GM21786 (cell line): ENCODE results near the gene NEDD4.
"Not testable (repeated sequence)": the region's sequence is repeated elsewhere in the genome, so short reads cannot be mapped to it uniquely, and the experiment has no call there.

ENCODE experiments used
- ATAC-seq: cut with Tn5 transposase; IDR thresholded peaks from one replicate; pipeline ENCODE4 v1.9.1; 2021; ENCODE audit not compliant: unreplicated experiment

The NEDD4 gene

DNA sequence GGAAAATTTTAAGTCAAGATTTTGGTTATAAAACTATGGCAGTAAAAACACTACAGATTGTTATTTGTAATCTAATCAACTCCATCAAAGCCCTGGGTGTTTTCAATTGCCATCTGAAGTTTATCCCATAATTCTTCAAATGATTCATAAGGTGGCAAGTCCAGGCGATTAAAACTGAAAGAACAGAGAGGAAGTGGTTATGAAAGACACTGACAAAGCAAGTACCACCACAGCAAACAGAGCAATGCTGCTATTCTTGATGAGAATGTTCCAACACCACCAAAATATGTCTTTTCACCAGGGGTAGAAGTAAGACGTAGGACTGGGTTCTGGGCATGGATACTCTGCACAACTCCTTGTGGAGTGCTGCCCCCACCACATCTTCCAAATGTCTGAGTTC, 163.6 kb downstream of the NEDD4 start:
- no peak for ATAC-seq

- ATAC-seq: no peak
Measured at GRCh38 chr15:55827955-55828354, 165.5 kb downstream of the NEDD4 start.

GRCh38 chr15:55827204-55827603, 166.2 kb downstream of the NEDD4 start:
- no peak for ATAC-seq

DNA sequence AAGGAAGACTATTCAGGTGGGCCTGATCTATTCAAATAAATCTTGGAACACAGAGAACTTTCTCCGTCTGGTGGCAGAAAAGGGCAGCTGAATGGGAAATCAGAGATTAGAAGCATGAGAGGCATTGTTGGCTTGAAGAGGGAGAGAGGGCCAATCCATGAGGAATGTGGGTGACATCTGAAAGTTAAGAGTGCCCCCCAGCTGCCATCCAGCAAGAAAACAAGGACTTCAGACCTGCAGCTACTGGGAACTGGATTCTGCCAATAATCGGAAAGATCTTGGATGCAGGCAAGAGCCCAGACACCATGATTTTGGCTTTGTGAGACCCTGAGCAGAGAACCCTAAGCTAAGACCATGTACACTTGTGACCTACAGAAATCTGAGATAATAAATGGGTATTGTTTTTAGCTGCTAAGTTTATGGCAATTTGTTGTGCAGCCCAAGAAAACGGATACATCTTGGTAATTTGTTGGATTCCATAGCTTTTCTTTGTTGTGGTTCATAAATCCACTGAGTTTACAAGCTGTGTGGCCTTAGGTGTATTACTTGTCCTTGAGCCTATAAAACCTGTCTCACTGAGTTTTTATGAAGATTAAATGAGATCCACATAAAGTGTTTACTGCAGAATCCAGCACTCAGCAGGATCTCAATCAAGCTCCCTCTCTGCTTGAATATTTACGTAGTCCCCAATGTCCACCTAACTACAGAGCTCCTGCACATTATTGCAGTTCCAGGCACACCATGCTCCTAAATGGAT, 168.4 kb downstream of the NEDD4 start:
- no peak for ATAC-seq

DNA sequence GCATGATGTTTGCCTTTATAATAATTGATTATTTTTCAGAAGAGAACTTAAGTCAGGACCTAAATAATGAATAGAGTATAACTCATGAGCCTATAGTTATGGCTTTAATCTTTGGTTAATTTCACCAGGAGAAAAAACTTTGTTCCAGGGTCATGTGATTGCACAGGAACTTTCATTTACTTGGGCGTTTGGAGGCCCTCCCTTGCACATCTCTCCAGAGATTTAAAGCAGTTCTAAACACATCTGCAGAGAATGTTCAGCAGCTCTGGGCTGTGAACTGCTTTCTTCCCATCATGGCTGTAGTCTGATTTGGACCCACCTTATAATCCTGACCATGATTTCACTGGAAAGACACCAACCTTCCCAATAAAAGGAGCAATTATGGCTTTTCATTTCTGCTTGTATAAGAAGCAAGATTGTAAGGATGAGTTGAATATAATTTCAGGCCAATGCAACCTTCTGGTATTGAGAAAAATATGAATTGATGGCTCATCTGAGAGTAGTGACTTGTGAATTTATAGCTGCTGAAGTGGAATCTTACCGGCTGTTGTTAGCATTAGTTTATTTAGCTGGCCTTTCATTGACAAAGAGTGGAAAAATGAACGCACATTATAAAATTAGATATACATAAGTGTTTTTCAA, 169.6 kb downstream of the NEDD4 start:
- ATAC-seq: no peak

DNA sequence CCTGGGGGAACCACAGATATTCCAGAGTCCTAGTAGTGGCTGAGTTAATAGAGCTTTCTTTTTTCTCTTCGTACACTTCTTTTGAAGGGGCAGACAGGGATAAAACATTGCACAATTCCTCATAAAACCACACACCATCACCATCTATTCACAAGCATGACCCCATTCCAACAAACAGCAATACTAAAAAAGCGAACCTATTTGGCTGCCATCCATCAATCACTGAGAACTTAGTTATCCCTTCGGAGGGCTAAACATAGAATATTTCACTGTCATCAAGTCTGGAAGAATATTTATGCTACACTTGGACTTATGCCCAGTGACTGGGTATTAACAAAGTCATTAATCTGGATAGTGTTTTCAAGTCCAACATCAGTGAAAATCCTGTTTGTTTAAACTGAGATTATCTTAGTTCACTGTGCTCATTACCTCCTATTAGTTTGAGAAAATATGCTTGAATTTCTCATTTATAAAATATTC, 170.2 kb downstream of the NEDD4 start:
- no peak for ATAC-seq

DNA sequence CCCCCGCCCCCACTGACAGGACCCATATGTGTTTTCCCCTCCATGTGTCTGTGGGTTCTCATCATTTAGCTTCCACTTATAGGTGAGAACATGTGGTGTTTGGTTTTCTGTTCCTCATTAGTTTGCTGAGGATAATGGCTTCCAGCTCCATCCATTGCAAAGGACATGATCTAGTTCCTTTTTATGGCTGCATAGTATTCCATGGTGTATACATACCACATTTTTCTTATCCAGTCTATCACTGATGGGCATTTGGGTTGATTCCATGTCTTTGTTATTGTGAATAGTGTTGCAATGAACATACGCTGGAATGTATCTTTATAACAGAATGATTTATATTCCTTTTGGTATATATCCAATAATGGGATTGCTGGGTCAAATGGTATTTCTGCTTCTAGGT, 171.7 kb downstream of the NEDD4 start:
- ATAC-seq: not testable (repeated sequence)

DNA sequence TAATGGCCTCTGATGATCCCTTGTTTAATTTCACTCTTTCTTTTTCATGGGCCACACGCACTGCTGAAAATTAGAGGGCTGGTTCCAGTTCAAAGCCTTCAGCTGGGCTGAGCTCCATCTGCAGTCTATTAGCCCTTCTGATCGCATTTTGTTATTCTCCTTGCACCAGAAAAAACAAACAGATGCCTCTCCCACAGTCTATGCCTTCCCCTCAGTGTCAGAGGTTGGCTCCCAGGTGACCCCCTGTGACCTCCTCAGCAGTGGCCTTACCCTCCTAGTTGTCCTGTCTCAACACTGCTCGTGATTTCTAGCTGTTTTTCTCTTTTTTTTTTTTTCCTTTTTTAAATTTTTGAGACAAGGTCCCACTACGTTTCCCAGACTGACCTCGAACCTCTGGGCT, 173.4 kb downstream of the NEDD4 start:
- ATAC-seq: no peak

DNA sequence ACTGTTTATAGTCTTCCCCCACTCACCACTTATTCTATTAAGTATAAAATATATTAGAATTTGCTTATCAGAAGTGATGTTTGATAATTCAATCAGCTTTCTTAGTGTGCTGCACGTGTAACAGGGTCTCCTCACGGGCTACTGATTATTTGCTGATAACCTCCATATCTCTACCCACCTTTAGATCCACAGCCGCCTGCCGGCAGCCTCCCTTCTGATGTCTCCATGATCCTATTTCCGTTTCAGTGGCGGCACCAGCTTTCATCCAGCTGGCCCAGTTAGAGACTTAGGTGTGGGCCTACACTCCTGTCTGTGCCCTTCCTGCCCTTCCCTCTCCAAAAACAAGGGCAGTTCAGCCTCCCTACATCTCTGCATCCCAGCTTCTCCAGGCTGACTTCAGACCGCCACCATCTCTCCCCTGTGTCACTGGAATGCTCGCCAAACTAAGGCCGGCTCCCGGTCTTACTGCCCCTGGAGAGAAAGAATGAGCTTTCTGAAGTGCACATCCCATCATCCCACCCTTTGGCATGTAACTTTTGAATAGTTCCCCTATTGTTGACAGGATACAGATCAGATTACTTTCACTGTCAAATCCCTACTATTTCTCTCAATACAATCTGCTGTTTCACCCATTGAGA, 173.9 kb downstream of the NEDD4 start:
- ATAC-seq: no peak

DNA sequence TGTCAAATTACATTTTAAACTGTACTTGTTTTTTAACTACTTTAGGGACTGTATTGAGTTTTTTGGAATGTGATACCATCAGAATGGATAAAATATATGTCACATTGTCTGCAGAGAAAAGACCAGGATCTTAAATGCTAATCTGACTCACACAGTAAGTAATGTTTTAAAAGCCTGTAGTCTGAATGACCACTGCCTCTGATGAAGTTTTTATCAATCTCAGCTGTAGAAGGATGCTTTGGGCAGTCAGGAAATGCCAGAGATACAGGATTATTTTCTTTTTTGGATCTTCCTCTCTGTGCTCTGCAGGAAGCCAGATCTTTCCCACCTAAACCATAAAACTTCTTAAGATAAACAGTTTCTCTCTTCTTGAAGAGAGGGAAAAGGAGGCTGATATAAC, 177.4 kb downstream of the NEDD4 start:
- no peak for ATAC-seq

- ATAC-seq: no peak
Measured at GRCh38 chr15:55802600-55803376, 190.6 kb downstream of the NEDD4 start.

DNA sequence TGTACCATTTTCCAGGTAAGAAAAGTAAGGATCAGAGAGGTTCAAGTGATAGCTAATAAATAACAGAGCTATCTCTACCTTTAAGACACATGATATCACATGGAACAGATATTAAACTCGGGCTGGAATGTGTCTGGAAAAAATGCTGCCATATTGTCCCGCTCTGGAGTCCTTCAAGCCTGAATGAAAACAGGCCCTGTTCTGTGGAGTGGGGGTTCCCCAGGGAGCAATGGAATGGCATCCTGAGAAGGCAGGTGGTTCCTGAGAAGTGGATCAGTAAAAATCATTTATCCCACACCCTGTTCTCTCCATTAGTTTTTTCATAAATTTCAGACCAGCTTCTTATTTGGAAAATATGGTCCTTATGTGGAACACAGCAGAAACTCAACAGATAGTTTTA, 193.2 kb downstream of the NEDD4 start:
- ATAC-seq: no peak

- no peak for ATAC-seq
Measured at GRCh38 chr15:55799291-55800212, 193.9 kb downstream of the NEDD4 start.

DNA sequence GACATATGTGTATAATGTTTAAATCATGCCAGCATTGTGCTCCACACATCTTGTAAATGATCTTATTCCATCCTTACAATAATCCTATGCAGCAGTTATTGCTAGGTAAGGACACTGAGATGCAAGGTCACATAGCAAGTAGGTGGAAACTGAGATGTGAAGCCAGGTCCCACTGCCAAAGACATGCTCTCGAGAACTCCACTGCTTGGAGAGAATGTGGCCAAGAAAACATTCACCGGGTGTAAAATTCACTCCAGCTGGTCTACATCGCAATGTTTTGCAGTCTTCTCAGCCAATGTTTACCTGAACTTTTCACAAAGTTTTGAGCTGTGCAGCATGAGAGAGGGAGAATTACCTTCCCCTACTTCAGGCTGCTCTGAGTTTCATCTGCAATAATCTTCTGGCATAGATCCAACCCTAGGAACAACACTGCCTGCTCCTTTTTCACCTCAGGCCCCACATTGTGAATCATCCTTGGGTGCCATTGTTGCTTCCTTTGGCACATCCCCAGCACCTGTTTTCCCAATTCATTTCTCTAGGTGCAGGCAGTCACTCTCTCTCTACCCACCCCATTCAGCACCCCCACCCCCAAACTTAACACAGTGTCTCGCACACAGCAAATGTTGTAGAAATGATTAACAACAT, 197.0 kb downstream of the NEDD4 start:
- ATAC-seq: no peak

GRCh38 chr15:55795031-55795430, 198.4 kb downstream of the NEDD4 start:
- ATAC-seq: no peak

DNA sequence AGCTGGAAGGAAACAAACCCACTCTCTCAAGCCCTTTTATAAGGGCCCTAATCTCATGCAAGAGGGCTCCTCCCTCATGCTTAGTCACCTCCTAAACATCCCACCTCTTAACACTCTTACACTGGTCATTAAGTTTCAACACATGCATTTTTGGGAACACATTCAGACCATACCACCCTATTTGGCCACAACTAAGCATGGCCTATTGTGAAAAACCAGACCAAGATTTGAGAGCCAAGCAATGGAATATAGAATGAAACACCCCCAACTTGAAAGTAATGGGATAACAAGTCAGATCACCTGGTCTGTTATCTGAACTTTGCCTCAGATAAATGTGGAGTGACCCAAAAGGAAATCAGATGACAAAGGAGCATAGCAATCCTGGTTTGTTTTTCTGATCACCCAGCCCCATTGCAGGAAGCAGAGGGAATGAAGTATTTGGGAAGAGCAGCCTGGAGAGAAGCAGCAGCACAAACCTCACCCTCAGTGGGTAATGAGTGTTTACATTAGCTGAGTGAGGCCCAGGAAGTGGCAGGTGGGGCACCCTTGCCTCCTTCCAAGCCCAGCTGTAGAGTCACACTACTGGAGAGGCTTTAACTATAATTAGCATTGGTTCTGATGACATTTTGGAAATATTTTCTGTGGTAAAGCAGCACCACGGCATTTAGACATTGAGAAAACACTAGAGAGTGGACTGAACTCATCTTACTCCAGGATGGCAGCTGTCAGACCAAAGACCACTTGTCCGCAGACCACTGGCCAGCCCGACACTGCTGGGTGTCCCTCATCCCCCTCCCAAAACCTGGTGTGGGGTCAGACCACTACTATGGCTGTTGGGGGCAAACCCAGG, 201.6 kb downstream of the NEDD4 start:
- no peak for ATAC-seq

- no peak for ATAC-seq
Measured at GRCh38 chr15:55789066-55789660, 204.2 kb downstream of the NEDD4 start.

DNA sequence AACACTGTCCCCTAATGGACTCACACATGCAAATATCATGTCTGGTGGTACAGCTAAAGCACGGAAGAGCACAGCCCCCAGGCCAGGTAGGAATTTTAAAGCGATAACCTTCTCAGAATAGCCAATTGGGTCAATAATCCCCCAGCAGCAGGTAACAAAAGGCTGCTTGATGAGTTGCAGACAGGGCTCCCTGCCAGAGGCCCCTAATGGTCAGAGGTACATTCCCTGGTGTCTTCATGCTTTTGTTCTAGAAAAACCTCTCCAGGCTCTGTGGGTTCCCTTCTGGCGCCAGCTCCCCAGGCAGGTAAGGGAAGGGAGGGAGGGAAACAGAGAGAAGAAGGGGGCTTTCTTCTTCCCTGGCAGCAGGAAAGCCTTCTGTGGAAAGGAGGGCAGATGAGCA, 207.1 kb downstream of the NEDD4 start:
- ATAC-seq: no peak
